ENCODE measurements around the gene FGFR2. TPM values are rescaled to one million over a fixed set of nuclear protein-coding genes. Genes with fewer than 3 reads are reported as not detected.

Gene FGFR2
- total RNA-seq, 1 donor from 2014 or later: 11.8 TPM

DNA sequence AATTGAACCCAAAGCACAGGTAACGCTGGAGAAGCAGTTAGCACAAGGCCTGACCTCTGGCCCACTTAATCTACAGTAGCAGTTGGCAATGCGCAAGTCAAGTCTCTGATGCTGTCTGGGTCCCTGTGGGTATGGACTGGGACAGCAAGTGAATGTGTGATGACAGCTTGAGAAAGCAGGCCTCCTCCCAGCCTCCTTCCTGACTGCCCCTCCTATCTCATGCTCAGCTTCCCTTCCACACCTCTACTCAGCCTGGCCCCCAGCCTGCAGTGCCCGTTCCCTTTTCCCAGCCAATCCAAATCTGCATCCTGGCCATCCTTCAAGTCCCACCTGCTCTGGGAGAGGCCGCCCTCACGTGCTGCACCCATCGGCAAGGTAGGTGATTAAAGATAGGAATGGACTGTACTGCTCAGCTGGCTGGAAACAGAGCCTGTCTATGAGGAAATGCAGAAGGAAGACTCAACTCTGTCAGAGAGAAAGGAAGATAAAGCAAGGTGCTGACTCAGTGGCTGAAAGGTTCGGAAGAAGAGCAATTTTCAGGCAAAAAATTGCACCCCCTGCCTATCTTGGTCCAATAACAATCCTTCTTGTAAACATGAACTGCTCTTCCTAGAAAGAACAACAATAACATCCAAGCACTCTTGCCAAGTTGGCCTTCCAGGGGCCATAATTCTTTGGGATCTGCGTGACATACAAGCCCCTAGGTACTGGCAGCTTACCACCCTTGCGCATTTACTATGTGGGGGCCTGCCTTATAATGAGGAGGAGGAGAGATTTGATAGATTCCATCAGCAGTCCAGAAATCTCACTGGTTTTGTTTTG lies 16.6 kb upstream of the FGFR2 start:
- peaks cover 7% of the 10 kb centered on the region for H3K9me3 ChIP-seq (ENCODE audit: insufficient read depth, low read depth, low read length)
- no peaks in the 10 kb centered on the region for H4K20me1 ChIP-seq (ENCODE audit: insufficient read depth, low read length)
- H3K4me3 ChIP-seq (ENCODE audit: insufficient read depth, low read depth, low read length): no peak overlapping the region
- no peaks in the 10 kb centered on the region for H3K36me3 ChIP-seq (ENCODE audit: insufficient read depth, low read length)
- H3K27ac Mint-ChIP-seq (ENCODE audit: unreplicated experiment): no peak overlapping the region
- DNase-seq (ENCODE audit: low read depth) (no peak), FAIRE-seq (no peak)
- H3K9me3 Mint-ChIP-seq (ENCODE audit: unreplicated experiment): peaks cover 5% of the 10 kb centered on the region
- H3K79me2 ChIP-seq (ENCODE audit: insufficient read depth, low read length): no peaks in the 10 kb centered on the region
- no peak overlapping the region for H3K4me3 Mint-ChIP-seq (ENCODE audit: unreplicated experiment)
- no peaks in the 10 kb centered on the region for H3K36me3 Mint-ChIP-seq (ENCODE audit: low read depth, unreplicated experiment)
- peaks cover 26% of the 10 kb centered on the region for H3K27me3 Mint-ChIP-seq (ENCODE audit: low read depth, unreplicated experiment)
- no peak overlapping the region for H3K27ac ChIP-seq (ENCODE audit: low read depth, low read length)
- H3K4me2 ChIP-seq (ENCODE audit: low read length): no peak overlapping the region
- H3K4me1 ChIP-seq (ENCODE audit: insufficient read depth, low read length): no peaks in the 10 kb centered on the region
- TF ChIP-seq EZH2 (IDR thresholded peaks at IDR 0.05; ENCODE audit: insufficient read depth, low read length): no peak
- TF ChIP-seq, protein P1, sequence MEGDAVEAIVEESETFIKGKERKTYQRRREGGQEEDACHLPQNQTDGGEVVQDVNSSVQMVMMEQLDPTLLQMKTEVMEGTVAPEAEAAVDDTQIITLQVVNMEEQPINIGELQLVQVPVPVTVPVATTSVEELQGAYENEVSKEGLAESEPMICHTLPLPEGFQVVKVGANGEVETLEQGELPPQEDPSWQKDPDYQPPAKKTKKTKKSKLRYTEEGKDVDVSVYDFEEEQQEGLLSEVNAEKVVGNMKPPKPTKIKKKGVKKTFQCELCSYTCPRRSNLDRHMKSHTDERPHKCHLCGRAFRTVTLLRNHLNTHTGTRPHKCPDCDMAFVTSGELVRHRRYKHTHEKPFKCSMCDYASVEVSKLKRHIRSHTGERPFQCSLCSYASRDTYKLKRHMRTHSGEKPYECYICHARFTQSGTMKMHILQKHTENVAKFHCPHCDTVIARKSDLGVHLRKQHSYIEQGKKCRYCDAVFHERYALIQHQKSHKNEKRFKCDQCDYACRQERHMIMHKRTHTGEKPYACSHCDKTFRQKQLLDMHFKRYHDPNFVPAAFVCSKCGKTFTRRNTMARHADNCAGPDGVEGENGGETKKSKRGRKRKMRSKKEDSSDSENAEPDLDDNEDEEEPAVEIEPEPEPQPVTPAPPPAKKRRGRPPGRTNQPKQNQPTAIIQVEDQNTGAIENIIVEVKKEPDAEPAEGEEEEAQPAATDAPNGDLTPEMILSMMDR (IDR thresholded peaks at IDR 0.05; ENCODE audit: insufficient read depth, low read depth, low read length): no peak
- no peaks in the 10 kb centered on the region for H3K27me3 ChIP-seq (ENCODE audit: insufficient read depth, low read length)
- H3K9ac ChIP-seq (ENCODE audit: low read length): no peak overlapping the region
- peaks cover 13% of the 10 kb centered on the region for H3K4me1 Mint-ChIP-seq (ENCODE audit: low read depth, unreplicated experiment)
- H2AFZ ChIP-seq (ENCODE audit: low read depth, low read length): no peak overlapping the region

DNA sequence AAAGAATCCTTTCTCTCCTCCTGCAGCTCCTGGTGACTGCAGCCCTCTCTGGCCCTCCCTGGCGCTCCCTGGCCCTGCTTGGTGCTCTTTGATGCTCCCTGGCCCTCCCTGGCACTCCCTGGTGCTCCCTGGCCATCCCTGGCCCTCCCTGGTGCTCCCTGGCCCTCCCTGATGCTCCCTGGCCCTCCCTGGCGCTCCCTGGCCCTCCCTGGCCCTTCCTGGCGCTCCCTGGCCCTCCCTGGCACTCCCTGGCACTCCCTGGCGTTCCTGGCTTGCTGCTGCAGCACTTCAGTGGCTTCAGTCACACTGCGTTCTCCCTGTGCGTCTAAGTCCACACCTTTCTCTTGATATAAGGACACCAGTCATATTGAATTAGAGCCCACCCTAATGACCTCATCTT lies 15.2 kb upstream of the FGFR2 start:
- H3K9me3 ChIP-seq (ENCODE audit: insufficient read depth, low read depth, low read length): peaks cover 3% of the 10 kb centered on the region
- H3K9ac ChIP-seq (ENCODE audit: low read length): no peak overlapping the region
- Mint-ChIP-seq H3K27ac (ENCODE audit: unreplicated experiment) (no peak overlapping the region), H3K9me3 (ENCODE audit: unreplicated experiment) (no peaks in the 10 kb centered on the region), H3K4me1 (ENCODE audit: low read depth, unreplicated experiment) (peaks cover 13% of the 10 kb centered on the region), H3K27me3 (ENCODE audit: low read depth, unreplicated experiment) (peaks cover 31% of the 10 kb centered on the region), H3K4me3 (ENCODE audit: unreplicated experiment) (no peak overlapping the region), H3K36me3 (ENCODE audit: low read depth, unreplicated experiment) (no peaks in the 10 kb centered on the region)
- DNase-seq (ENCODE audit: low read depth) (no peak), FAIRE-seq (no peak)
- H4K20me1 ChIP-seq (ENCODE audit: insufficient read depth, low read length): no peaks in the 10 kb centered on the region
- TF ChIP-seq, protein P1 (IDR thresholded peaks at IDR 0.05; ENCODE audit: insufficient read depth, low read depth, low read length): no peak
- TF ChIP-seq EZH2 (IDR thresholded peaks at IDR 0.05; ENCODE audit: insufficient read depth, low read length): no peak
- H2AFZ ChIP-seq (ENCODE audit: low read depth, low read length): no peak overlapping the region
- H3K4me1 ChIP-seq (ENCODE audit: insufficient read depth, low read length): no peaks in the 10 kb centered on the region
- H3K27me3 ChIP-seq (ENCODE audit: insufficient read depth, low read length): no peaks in the 10 kb centered on the region
- no peak overlapping the region for H3K27ac ChIP-seq (ENCODE audit: low read depth, low read length)
- no peak overlapping the region for H3K4me2 ChIP-seq (ENCODE audit: low read length)
- no peaks in the 10 kb centered on the region for H3K79me2 ChIP-seq (ENCODE audit: insufficient read depth, low read length)
- H3K4me3 ChIP-seq (ENCODE audit: insufficient read depth, low read depth, low read length): no peak overlapping the region
- H3K36me3 ChIP-seq (ENCODE audit: insufficient read depth, low read length): no peaks in the 10 kb centered on the region

Measured in astrocyte (in vitro differentiated cells and primary cell).